HG03108 (cell line): ENCODE measurements around the gene DNAI1.
"Not testable (repeated sequence)": the region's sequence is repeated elsewhere in the genome, so short reads cannot be mapped to it uniquely, and the experiment has no call there.

Experiments used
- ATAC-seq: cut with Tn5 transposase; IDR thresholded peaks from one replicate; pipeline ENCODE4 v1.9.1; 2021; ENCODE audit warnings: moderate library complexity; ENCODE audit not compliant: unreplicated experiment

The DNAI1 gene

GRCh38 chr9:34532041-34532440 lies 73.4 kb downstream of the DNAI1 start:
- not testable (repeated sequence) for ATAC-seq

- no peak for ATAC-seq
These were observed 78.1 kb downstream of the DNAI1 start for GRCh38 chr9:34536685-34537084.

GRCh38 chr9:34540827-34541226 lies 82.2 kb downstream of the DNAI1 start:
- ATAC-seq: no peak

GRCh38 chr9:34541540-34541939 lies 82.9 kb downstream of the DNAI1 start:
- no peak for ATAC-seq

- no peak for ATAC-seq
These were observed 85.4 kb downstream of the DNAI1 start for GRCh38 chr9:34544035-34544434.

GRCh38 chr9:34545497-34545896 lies 86.9 kb downstream of the DNAI1 start:
- ATAC-seq: no peak

GRCh38 chr9:34546102-34546833 lies 87.7 kb downstream of the DNAI1 start:
- no peak for ATAC-seq

GRCh38 chr9:34546834-34547827 lies 88.5 kb downstream of the DNAI1 start:
- no peak for ATAC-seq

- no peak for ATAC-seq
These were observed 89.5 kb downstream of the DNAI1 start for GRCh38 chr9:34547960-34548611.

GRCh38 chr9:34549407-34549732 lies 90.8 kb downstream of the DNAI1 start:
- ATAC-seq: no peak

GRCh38 chr9:34550016-34550680 lies 91.5 kb downstream of the DNAI1 start:
- no peak for ATAC-seq

GRCh38 chr9:34550681-34551270 lies 92.2 kb downstream of the DNAI1 start:
- ATAC-seq: no peak

- no peak for ATAC-seq
These were observed 93.4 kb downstream of the DNAI1 start for GRCh38 chr9:34551751-34552605.

- no peak for ATAC-seq
These were observed 94.0 kb downstream of the DNAI1 start for GRCh38 chr9:34552606-34552981.

GRCh38 chr9:34552986-34553385 lies 94.4 kb downstream of the DNAI1 start:
- ATAC-seq: no peak

GRCh38 chr9:34553511-34554021 lies 95.0 kb downstream of the DNAI1 start:
- ATAC-seq: no peak

- no peak for ATAC-seq
These were observed 95.8 kb downstream of the DNAI1 start for GRCh38 chr9:34554211-34555001.

- ATAC-seq: no peak
These were observed 96.4 kb downstream of the DNAI1 start for GRCh38 chr9:34555002-34555348.

GRCh38 chr9:34555500-34555899 lies 96.9 kb downstream of the DNAI1 start:
- ATAC-seq: no peak
